ENCODE data around the gene MAP4K5. TPM values are rescaled to one million over a fixed set of nuclear protein-coding genes. Genes with fewer than 3 reads are reported as not detected.
"Not testable (repeated sequence)": the region's sequence is repeated elsewhere in the genome, so short reads cannot be mapped to it uniquely, and the experiment has no call there.

The MAP4K5 gene
- polyA plus RNA-seq, 2 of the 4 experiments (the other 2 are of a cell fraction): 18.7 to 30.8 TPM

DNA sequence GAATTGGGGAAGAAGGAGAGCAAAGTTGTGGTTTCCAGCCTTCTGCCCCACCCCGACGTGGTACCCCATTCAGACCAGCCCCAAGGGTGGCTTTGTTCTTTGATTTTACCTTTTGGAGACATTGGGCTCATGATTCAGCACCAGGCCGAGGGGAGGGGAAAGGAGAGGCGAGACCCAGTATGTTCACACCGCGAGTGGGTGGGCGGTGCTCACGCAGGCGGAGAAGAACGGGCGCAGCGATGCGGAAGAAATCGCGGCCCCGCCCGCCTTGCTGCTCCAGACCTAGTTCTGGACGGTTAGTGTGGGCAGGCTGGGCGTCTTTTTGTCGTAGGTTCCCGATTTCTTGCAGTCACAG, 28.5 kb upstream of the MAP4K5 start:
- FAIRE-seq (no peak), DNase-seq (ENCODE audit: low read depth in 1 of 2, low spot score in 1 of 2) (peak; percentile 26 to 51), ATAC-seq (peak; percentile 64 to 71)
- peak overlapping the region; percentile 62 for H3K4me3 ChIP-seq
- ChIA-PET CTCF (interaction anchor here (0.9 kb wide), 1 partner anchor 39 kb away, joined by 3 read pairs; no protein-coding TSS in a partner anchor), POLR2A (interaction anchor here (0.9 to 1.3 kb wide), 2 partner anchors 40 to 107 kb away, joined by 5 to 9 read pairs; partner anchors contain the start of gene SAV1)
- 31% methylated on average over 21 of the region's 21 CpGs for WGBS (ENCODE audit: missing lambda C conversion rate)
- no peaks in the 10 kb centered on the region for H3K9me3 ChIP-seq
- TF ChIP-seq, protein P1, sequence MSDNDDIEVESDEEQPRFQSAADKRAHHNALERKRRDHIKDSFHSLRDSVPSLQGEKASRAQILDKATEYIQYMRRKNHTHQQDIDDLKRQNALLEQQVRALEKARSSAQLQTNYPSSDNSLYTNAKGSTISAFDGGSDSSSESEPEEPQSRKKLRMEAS (IDR thresholded peaks at IDR 0.05): no peak
- TF ChIP-seq, protein P2, sequence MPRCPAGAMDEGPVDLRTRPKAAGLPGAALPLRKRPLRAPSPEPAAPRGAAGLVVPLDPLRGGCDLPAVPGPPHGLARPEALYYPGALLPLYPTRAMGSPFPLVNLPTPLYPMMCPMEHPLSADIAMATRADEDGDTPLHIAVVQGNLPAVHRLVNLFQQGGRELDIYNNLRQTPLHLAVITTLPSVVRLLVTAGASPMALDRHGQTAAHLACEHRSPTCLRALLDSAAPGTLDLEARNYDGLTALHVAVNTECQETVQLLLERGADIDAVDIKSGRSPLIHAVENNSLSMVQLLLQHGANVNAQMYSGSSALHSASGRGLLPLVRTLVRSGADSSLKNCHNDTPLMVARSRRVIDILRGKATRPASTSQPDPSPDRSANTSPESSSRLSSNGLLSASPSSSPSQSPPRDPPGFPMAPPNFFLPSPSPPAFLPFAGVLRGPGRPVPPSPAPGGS (IDR thresholded peaks at IDR 0.05): 0 out of 3 replicates have a peak, but pooled peaks have one; percentile 19
- TF ChIP-seq POLR2A (IDR thresholded peaks at IDR 0.05; ENCODE audit: low read length) (peak; percentile 33; the same call in 1 of the 2 replicates), CTCF (IDR thresholded peaks at IDR 0.05) (no peak), RAD21 (conservative IDR thresholded peaks at IDR 0.05 in 1 of 2, IDR thresholded peaks at IDR 0.05 in 1 of 2) (no peak), PBX3 (IDR thresholded peaks at IDR 0.05) (no peak)
- H3K27ac ChIP-seq: peak overlapping the region; percentile 65 to 90
- peaks cover 6% of the 10 kb centered on the region; the same call in 1 of the 3 replicates for H3K4me1 ChIP-seq
- H3K4me2 ChIP-seq: peak overlapping the region; percentile 85

DNA sequence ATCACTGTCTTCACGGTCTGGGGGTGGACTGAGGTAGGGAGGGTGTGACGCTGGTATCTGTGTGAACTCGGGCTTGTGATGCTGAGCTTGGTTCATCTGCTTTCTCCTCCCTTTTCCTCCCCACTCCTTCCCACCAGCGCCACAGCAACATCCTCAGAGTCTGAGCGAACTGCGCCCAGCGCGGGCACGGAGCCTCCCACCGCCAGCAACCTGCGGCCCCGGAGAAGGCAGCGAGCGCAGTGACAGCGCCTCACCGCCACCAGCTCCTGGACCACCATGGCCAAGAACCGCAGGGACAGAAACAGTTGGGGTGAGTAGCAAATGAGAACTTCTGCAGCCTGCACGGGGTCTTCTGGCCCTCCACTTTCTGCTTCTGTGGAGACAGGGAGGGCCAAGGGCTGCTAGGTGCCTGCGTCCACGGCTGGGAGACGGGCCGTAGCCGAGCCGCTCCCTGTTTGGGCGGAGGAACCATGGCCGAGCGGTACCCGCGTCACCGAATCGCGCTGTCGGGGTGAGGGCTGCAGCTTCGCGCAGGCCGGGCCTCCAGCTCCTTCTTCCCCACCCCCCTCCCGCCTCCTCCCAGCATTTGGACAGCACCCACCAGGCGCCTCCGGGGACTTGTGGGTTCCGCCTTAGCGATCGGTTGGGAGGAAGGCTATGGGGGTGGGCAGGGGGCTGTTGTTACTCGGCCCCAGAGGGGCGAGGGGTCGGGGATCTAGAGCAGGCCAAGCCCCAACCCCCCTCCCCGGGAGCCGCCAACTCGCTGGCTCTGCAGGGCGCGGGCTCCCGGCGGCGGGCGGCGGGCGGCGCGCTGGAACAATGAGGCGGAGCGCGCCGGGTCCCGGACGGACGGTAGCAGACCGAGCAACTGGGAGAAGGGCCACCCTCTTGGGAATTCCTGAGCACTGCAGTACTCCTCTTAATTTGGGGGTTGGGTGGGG, 27.9 kb upstream of the MAP4K5 start, which contains the start of gene ATL1:
Gene ATL1, plus strand, starts transcription at position 156 of the 941 bp plus-strand sequence. Its CDS starts 121 bp downstream, at position 277.
- 3% methylated on average over 34 of the region's 66 CpGs for WGBS (ENCODE audit: missing lambda C conversion rate)
- CTCF ChIA-PET: interaction anchor here (0.9 to 3.1 kb wide), 3 partner anchors 10 to 40 kb away, joined by 3 to 14 read pairs (median 4); no protein-coding TSS in a partner anchor
- POLR2A ChIA-PET: interaction anchor here (0.6 to 1.3 kb wide), 7 partner anchors 41 to 395 kb away, joined by 3 to 9 read pairs (median 3); partner anchors contain the start of genes DMAC2L, L2HGDH and SAV1
- no peaks in the 10 kb centered on the region for H3K9me3 ChIP-seq
- H3K4me2 ChIP-seq: peak within 1 kb of the TSS; percentile 85
- TF ChIP-seq, protein P3, sequence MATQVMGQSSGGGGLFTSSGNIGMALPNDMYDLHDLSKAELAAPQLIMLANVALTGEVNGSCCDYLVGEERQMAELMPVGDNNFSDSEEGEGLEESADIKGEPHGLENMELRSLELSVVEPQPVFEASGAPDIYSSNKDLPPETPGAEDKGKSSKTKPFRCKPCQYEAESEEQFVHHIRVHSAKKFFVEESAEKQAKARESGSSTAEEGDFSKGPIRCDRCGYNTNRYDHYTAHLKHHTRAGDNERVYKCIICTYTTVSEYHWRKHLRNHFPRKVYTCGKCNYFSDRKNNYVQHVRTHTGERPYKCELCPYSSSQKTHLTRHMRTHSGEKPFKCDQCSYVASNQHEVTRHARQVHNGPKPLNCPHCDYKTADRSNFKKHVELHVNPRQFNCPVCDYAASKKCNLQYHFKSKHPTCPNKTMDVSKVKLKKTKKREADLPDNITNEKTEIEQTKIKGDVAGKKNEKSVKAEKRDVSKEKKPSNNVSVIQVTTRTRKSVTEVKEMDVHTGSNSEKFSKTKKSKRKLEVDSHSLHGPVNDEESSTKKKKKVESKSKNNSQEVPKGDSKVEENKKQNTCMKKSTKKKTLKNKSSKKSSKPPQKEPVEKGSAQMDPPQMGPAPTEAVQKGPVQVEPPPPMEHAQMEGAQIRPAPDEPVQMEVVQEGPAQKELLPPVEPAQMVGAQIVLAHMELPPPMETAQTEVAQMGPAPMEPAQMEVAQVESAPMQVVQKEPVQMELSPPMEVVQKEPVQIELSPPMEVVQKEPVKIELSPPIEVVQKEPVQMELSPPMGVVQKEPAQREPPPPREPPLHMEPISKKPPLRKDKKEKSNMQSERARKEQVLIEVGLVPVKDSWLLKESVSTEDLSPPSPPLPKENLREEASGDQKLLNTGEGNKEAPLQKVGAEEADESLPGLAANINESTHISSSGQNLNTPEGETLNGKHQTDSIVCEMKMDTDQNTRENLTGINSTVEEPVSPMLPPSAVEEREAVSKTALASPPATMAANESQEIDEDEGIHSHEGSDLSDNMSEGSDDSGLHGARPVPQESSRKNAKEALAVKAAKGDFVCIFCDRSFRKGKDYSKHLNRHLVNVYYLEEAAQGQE (IDR thresholded peaks at IDR 0.05): peak; percentile 80
- no peak for TF ChIP-seq ESRRA (IDR thresholded peaks at IDR 0.05; ENCODE audit: borderline replicate concordance, low read length)
- TF ChIP-seq POLR2A (IDR thresholded peaks at IDR 0.05; ENCODE audit: low read length): peak; percentile 29; the same call in 1 of the 2 replicates
- peak within 1 kb of the TSS; percentile 62 for H3K4me3 ChIP-seq
- peaks cover 6% of the 10 kb centered on the region; the same call in 1 of the 3 replicates for H3K4me1 ChIP-seq
- no peak for FAIRE-seq
- peak within 1 kb of the TSS; percentile 65 to 90 for H3K27ac ChIP-seq
- ATAC-seq: peak; percentile 91 to 93
- peak; percentile 48 to 70 for DNase-seq (ENCODE audit: low read depth in 1 of 2, low spot score in 1 of 2)

GRCh38 chr14:50552796-50553195, 20.4 kb upstream of the MAP4K5 start:
- FAIRE-seq; H3K9me3 ChIP-seq; H3K27ac ChIP-seq; H3K4me2 ChIP-seq; POLR2A ChIA-PET; DNase-seq (ENCODE audit: low read depth in 1 of 2, low spot score in 1 of 2); ATAC-seq; H3K4me1 ChIP-seq; H3K4me3 ChIP-seq: not testable (repeated sequence)
- CTCF ChIA-PET: interaction anchor here (2.0 kb wide), 1 partner anchor 10 kb away, joined by 7 read pairs; no protein-coding TSS in a partner anchor
- WGBS (ENCODE audit: missing lambda C conversion rate): 42% methylated on average over 3 of the region's 3 CpGs

All from A549 (cell line).